Suppressor macrophage treated with lipopolysaccharide for 4 hours (primary cell): ENCODE results near the gene THAP7.
"Not testable (repeated sequence)": the region's sequence is repeated elsewhere in the genome, so short reads cannot be mapped to it uniquely, and the experiment has no call there.

ENCODE experiments used
- DNase-seq: peaks from one replicate; pipeline ENCODE4 v3.0.0-alpha.2; 2020

THAP7 gene, protein sequence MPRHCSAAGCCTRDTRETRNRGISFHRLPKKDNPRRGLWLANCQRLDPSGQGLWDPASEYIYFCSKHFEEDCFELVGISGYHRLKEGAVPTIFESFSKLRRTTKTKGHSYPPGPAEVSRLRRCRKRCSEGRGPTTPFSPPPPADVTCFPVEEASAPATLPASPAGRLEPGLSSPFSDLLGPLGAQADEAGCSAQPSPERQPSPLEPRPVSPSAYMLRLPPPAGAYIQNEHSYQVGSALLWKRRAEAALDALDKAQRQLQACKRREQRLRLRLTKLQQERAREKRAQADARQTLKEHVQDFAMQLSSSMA

DNA sequence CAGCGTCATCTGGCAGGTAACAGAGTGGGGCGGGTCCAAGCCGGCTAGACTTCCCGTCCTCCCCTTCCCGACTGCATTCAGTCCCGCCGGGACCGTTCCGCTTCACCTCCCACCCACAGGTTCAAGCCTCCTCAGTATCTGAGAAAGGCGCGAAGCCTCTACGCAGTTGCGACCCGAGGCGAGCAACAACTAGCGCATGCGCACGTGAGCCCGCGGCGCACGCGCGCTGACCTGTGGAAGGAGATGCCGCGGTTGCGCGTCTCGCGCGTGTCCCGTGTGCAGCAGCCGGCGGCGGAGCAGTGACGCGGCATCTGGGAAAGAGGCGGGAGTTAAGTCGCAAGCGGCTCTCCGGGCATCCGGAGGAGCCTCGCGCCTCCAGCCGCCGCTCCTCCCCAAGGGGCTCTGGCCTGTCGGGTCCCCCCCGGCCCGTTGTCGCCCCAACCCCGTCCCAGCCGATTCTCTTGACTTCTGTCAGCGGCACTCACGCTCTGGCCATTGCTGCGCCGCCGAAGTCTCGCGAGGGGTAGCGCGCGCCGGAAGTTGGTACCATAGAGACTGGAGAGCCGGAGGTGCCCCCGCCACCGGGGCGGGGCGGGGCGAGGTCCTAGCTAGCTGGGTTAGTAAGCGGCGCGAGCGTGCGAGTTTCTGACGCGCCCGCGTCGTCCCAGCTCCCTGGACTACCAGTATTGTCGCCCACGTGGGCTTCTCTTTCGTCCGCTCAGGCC is at the start of gene THAP7:
TSS of gene THAP7 (minus strand) at position 518 of the 725 bp plus-strand sequence. CDS start at position 311, 207 bp downstream.
- peak; percentile 98 for DNase-seq

DNA sequence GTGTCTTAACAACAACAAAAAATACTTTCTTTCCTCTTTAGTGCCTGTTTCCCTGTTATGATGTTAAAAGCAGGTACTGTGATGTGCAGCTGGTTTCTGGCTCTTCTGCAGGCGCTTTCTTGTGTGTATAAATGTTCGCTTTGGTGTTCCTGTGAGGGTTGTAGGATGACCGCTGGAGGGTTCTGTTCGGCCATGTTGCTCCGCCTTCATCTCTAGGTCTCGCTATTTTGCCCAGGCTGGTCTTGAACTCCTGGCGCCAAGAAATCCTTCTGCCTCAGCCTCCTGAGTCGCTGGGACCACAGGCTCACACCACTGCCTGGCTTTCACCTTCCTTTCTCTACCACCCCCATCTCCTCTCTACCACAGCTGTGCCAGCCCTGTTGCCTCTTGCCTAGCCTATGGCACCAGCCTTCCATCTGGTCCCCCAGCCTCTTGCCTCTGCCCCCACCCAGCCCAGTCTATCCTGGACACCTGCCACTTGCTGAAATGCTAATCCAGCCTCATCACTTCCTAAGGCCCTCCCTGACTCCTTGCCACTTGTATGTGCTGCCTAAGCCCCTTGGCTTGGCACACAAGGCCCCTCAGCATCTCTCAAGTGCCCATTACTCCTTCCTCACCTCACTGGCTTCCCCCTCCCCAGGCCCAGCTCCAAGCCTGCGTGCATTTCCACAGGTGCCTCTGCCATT is 49.4 kb upstream of the THAP7 start:
- no peak for DNase-seq

DNA sequence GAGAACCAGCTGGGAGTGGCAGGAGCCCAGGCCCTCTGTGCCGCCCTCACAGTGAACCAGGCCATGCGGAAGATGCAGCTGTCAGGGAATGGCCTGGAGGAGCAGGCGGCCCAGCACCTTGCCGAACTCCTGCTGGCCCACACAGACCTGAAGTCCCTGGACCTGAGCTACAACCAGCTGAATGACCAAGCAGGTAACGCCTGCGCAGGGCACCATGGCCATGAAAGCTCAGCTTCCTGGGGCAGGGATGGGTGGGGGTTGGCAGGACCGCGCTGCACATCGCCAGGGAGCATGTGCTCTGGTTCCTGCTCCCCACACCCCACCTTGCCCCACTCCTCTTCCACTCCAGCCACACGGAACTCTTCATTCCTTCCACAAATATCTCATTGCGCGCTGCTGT is 47.0 kb upstream of the THAP7 start:
- DNase-seq: not testable (repeated sequence)

DNA sequence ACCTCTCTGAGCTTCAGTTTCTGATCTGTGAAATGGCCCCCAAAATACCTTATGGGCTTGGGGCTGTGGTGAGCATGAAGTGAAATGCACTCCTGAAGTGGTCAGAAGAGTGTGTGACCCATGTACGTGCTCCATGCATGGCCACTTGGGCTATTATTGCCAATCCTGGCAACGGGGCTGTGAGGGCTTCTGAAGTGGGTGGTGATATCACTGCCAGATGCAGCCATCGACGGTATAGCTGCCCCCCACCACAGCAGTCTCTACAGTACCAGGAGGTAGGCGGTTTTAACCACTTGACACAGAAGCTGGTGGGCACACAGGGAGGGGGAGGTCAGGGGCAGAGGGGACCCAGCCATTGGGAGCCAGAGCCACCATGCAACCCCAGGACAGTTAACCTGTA is 46.5 kb upstream of the THAP7 start:
- DNase-seq: not testable (repeated sequence)

DNA sequence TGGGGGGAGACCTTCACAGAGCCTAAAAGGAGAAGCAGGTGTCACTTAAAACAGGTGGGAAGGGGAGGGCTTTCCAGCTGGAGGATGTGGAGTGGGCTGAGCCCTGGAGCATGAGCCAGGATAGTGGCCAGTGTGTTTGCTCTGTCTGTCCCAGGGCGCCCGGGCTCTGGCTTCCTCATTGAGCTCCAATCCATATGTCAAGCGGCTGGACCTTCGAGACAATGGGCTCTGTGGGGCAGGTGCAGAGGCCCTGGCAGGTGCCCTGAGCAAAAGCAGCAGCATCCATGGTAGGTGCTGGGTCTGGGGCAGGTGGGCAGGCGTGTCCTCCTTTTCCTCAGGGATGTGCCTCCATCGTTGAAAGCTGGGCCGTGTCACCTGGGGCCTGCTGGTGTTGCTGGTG is 45.8 kb upstream of the THAP7 start:
- no peak for DNase-seq

DNA sequence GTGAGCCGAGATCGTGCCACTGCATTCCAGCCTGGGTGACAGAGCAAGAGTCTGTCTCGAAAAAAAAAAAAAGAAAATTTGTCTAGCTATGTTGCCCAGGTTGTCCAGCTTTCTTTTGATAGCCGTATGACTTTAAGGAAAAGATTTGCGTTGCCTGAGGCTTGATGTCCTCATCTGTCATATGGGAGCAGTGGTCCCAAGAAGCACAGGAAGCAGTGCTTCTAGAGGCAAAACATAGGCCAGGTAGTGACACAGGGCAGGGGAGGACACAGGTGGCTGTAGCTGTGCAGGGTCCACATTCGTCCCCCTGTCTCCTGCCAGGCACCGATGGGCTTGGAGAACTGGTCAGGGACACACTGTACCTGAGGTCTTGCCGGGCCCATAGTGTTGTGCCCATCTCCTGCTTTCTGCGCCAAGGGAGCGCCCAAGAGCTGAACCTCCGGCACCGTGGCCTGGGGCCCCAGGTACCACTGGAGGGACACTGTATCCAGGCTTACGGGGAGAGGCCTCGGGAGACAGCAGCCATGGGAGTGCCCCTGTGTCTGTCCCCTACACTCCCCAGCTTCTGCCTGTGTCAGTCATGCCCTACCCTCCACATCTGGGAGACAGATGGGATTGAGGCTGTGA is 45.2 kb upstream of the THAP7 start:
- no peak for DNase-seq

DNA sequence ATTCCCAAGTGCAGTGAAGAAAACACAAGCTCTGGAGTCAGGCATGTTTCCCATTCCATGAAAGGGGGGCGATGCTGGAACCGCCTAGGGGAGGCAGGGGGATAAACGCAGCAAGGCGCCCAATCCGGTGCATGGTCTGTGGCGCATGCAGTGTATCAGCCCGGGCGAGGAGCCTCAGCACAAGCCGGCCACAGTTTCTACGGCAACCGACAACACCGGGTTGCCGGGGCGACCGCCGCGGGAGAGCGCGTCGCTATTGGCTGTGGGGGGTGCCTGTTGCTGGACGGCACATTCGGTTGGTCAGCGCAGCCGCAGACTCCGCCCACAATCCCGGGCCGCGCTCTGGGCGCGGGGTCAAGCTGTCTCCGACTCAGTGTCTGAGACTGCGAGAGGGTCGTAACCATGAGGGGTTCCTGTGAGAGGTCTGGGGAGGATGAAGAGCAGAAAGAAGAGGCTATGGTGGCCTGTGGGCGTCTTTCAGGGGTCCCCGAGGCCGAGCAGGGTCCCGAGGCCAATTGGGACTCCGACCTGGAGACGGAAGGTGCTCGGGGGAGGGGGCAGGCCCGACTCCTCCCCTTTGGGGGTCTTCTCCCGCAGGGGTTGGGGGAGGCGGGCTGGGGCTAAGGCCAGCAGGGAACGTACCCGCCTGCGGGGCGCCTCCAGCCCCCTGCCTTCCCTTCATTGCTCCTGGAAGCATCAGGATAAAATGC is 43.8 kb upstream of the THAP7 start, which contains the start of gene LRRC74B:
TSS of gene LRRC74B (plus strand) at position 362 of the 710 bp plus-strand sequence. CDS start at position 403, 41 bp downstream.
- peak; percentile 71 for DNase-seq

DNA sequence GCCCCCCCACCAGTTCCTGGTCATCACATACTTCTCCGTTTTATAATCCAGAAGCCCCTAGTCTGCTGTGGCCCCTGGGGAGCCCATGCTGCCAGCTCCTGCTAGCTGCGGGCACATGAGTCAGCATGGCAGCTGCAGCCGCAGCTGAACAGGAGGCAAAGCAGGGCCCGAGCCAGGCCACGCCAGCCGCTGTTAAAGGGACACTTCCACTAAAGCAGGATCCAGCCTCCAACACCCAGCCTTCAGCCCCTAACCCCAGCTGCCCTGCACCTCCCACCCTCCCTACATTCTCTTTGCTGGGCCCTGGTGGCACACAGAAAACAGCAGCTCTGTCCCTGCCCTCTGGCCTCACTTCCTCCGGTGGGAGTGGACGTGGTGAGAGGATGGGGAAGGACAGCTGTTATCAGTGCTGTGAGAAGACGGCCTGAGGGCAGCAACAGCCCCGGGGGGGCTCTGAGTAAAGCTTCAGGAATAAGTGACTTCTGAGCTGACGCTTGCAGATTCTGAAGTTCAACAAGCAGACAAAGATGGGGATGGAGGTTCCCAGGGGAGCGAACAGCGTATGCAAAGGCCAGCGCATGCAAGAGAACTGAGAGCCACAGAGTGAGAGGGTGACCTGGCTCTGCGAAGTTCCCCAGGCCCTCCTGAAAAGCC is 43.1 kb upstream of the THAP7 start:
- DNase-seq: peak; percentile 27

DNA sequence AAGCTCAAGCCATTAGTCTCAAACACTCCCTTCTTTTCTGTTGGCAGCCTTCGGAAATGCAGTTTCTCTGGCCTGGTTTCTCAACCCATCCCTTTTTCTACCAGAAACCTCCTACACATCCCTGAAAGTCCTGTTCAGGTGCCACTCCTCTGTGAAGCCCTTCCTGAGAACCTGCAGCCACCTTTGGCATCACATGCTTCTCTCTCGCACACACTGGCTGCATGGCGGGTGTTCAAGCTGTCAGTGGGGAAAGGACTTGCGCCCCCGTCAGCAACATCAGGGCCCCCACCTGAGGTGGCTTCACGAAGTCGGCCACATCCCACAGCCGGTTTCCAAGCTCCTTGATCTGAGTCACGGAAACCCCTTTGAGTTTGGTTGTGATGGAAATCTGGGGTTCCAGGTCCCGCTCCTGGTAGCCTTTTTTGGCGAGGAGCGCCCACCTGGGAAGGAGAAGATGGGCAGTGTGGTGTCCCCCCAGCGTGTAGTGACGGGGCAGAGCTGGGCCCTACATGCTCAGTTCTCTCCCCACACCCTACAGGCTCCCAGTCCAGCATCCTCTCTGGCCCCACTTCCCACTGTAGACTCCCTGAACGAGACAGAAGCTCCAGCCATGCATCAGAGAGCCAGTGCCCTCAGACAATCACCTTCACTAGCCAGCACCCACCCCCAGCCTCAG is 42.1 kb upstream of the THAP7 start:
- no peak for DNase-seq

DNA sequence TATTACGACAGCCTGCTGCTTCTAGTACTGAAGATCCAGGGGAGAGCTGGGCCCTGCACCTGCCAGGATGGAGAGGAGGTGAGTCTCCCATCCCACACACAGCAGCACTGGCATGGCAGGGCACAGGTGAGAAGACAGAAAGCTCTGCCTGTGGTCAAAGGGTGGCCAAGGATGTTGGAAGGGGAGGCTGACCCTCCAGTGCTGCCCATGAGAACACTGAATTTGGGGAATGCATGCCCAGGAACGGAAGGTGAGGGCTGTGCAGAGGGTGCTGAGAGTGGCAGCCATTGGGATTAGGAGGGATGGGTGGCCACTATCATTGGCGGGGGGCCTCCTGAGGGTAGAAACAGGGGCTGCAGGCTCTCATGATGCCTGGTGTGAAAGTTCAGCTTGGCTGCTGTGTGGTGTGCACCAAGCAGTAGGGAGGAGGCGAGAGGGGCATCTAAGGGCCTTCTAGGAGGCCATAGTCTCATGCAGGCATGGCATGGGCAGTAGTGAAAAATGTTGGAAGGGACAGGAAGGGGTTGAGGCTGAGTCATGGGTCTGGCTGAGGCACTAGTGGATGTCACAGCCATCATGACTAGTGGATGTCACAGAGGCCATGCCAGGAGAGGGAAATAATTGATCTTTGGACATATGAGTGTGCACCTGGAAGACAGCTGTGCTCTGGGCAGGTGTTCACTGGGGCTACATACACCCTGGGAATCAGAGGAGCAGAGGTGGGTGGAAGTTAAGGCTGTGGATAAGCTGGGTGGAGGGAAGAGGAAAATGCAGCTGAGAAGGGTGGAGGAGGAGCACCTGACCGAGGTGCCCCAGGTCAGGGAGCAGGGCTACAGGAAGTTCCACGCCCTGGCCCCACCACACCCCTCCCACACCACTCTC is 41.3 kb upstream of the THAP7 start:
- DNase-seq: no peak

DNA sequence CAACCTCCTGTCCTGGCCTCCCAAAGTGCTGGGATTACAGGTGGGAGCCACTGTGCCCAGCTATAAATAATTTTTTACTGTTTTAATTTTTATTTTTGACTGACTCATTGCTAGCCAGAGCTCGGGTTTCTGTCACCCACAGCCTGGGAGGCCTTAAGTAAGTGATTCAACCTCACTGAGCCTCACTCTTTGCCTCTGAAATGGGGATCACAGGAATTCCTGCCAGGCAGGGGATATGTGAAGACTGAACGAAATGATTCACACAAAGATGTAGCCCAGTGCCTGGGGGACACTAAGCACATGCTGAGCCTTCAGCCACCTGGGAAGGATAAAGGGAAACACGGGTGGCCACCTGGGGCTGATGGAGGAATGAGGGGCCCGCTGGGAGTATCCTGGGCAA is 40.0 kb upstream of the THAP7 start:
- DNase-seq: no peak

DNA sequence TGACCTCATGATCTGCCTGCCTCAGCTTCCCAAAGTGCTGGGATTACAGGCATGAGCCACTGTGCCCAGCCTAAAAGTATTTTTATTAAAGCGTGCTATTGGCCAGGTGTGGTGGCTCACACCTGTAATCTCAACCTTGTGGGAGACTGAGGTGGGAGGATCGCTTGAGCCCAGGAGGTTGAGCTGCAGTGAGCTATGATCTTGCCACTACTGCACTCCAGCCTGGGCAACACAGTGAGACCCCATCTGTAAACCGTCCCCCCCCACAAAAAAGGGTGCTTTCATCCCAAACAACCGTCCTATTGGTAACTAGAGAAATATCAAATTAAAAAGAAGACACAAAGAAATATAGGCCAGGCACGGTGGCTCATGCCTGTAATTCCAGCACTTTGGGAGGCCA is 37.2 kb upstream of the THAP7 start:
- DNase-seq: not testable (repeated sequence)

DNA sequence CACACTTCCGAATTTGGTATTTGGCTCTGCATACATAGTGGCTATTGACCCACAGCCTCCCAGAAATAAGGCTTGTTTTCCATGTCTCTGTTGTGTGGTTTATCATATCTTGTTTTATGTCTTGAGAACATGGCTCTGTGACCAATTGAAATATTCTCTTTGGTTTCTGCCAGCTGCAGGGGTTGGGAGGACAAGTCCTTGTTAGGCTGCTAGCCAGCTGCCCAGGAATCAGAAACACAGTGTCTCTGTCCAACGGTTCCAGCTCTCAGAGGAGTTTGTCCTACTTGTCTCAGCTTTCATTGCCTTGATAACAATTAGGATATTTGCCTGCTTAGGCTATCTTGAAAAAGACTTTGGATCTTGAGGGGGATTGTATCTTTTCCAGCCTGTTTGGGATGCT is 36.5 kb upstream of the THAP7 start:
- no peak for DNase-seq

DNA sequence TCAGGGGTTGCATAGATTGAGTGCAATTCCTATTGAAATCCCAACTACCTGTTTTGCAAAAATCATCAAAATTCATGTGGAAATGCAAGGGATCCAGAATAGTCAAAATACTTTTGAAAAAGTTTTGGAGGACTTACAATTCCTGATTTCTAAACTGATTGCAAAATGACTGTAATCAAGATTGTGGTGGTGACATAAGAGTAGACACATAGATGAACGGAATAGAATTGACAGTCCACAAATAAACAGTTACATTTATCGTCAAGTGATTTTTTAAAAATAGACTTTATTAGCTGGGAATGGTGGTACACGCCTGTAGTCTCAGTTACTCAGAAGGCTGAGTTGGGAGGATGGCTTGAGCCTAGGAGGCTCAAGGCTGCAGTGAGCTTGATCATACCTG is 33.1 kb upstream of the THAP7 start:
- DNase-seq: no peak

DNA sequence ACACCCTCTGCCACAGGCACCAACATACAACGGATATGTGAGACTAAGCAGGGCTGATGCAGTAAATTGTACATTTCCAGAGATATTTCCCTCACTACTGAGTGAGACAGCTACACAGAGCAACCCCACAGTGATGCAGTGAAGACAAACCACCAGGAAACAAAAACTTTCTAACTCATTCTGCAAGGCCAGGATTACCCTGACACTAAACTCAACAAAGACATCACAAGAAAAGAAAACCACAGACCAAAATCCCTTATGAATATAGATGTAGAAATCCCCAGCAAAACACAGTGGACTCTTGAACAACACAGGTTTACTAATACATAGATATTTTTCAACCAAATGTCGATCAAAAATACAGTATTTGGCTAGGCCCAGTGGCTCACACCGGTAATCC is 32.0 kb upstream of the THAP7 start:
- DNase-seq: no peak

DNA sequence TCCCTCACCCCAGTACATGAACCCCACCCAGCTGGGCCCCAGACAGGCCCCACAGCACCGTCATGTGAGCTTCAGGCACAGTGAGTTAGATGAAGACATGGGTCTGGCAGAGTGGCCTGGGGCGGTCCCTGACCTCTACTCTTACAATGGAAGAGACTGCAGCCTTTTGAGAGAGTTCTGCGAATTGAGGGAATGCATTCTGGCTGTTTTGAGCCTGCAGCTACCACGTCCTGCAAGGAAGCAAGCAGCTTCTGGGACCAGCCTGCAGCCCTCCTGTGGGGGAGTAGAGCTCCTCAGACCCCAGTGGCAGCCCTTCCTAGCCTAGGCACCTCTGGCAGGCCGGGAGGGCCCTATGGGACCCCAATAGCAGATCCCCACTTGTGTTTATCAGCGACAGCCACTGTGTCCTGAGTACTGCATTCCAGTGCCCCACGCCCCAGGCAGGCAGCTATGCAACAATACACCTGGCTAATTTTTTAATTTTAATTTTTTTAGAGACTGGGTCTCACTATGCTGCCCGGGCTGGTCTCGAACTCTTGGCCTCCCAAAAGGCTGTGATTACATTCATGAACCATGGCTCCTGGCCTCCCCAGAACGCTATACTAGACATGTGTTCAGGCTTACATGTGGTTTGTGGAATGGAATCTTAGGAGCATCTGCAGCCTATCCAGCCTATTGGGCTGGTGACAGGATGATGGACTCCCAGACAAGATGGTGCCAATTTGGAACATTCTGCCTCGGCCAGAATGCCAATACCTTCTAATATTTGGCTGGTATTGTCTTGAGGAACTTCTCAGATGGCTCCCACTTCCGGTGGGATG is 31.2 kb upstream of the THAP7 start:
- no peak for DNase-seq

DNA sequence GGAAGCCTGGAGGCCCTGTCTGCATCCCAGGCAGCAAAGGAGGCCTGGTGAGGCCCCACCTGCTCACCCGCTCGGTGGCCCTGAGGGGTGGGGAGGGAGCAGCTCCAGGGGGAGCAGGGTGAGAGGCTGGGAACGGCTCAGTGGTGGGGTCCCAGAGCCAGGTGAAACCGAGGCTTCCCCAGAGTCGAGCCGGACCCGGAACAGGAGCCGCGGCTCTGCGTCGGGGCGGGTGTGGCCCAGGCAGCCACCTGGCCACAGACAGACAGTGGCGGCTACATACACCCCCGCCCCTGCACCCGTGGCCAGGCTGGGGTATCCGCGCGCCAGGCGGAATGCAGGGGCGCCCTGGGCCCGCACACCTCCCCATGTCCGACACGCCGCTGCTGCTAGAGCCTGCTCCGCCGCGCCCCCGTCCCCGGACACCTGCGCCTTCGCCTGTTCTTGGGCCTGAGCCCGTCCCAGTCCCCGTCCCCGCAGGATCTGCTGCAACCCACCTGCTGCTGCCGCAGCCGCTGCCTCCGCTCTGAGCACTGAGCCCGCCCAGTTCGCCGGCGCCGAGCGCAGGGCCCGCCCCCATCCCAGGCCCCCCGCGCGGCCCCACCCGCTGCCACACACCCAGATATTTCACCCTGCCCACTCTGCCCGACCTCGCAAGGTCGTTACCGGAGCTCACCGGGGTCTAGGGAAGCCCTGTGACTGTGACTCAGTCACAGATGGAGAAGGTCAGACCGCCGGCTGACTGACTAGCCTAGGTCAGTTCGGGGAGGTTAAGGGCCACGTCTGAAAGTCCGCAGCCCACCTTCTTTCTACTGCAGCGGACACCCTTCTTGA is 30.3 kb upstream of the THAP7 start, which contains the start of gene SLC7A4:
TSS of gene SLC7A4 (minus strand) at position 525 of the 831 bp plus-strand sequence. CDS start 749 bp downstream, outside the sequence.
- no peak for DNase-seq

DNA sequence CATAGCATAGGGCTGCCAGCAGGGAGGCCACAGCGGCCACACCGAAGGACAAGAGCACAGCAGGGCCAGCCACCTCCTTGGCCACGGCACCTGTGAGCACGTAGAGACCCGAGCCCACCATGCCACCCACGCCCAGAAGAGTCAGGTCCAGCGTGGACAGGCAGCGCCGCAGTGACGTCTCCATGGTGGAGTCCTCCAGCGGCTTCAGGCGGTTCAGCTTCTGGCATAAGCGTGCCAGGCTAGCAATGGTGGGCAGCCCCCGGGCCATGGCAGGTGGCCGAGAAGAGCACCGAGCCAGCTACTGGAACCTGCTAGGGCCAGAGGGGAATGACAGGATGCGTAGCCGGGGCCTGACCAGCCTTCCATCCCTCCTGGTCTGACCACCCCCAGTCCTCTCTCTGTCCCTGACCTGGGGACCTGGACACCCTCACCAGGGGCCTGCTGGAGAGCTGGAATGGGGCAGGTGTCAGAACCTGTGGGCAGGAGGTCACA is 29.7 kb upstream of the THAP7 start:
- no peak for DNase-seq
